GM12878 (cell line): ENCODE results near the gene FRZB. TPM values are rescaled to one million over a fixed set of nuclear protein-coding genes. Genes with fewer than 3 reads are reported as not detected.

Experiments used
- ATAC-seq: fragments of 200-7000 bp; cut with Tn5 transposase; 3 replicates; pipeline ENCODE4 v1.9.1; 2020; ENCODE audit warnings: mild to moderate bottlenecking, moderate library complexity
- BruUV-seq: library from RNA; stranded (reverse); fragments of 400-500 nt; replicated peaks from 2 replicates; lab custom pipeline; 2021; lab: Mats Ljungman, UMichigan
- CTCF ChIA-PET: fragments of 300-600 bp; sonication (Branson Sonifier 250); formaldehyde crosslinking; extraction: SDS; loops from one replicate; lab custom pipeline; 2021; ENCODE audit warnings: inconsistent platforms; lab: Yijun Ruan, JAX
- POLR2A ChIA-PET: fragments of 350-600 bp; formaldehyde crosslinking; extraction: SDS; loops from one replicate; lab custom pipeline; 2021; ENCODE audit warnings: inconsistent platforms; lab: Charles Lee
- RAD21 ChIA-PET: fragments of 300-600 bp; sonication (Branson Sonifier 250); formaldehyde crosslinking; loops from one replicate; lab custom pipeline; 2023; ENCODE audit warnings: antibody characterized with exemption; ENCODE audit not compliant: unreplicated experiment; lab: Charles Lee
- SMC1A ChIA-PET: fragments of 300-600 bp; sonication (Branson Sonifier 250); formaldehyde crosslinking; loops from one replicate; lab custom pipeline; 2023; ENCODE audit not compliant: unreplicated experiment, uncharacterized antibody; lab: Charles Lee
- DNase-seq: peaks from one replicate; pipeline ENCODE4 v3.0.0-alpha.2; 2011; ENCODE audit warnings: low read depth, low spot score
- FAIRE-seq: peaks from 3 replicates; lab custom pipeline; 2011; peaks lifted over from hg19 to GRCh38; lab: Jason Lieb, UNC
- H2AFZ ChIP-seq: 2 replicates; pipeline ENCODE4 v1.6.0; 2011; ENCODE audit warnings: low read depth, low read length, control low read depth; ENCODE audit not compliant: control insufficient read depth
- H3K27ac ChIP-seq: 2 replicates; pipeline ENCODE4 v1.5.1; 2011; ENCODE audit warnings: control low read depth; ENCODE audit not compliant: control insufficient read depth, insufficient read depth
- H3K27me3 ChIP-seq, 2 experiments: replicated peaks in 1 of 2; 2 replicates each; pipeline versions ENCODE4 v1.6.0 to v1.6.1; 2011; ENCODE audit warnings: low read length in 1 of 2; ENCODE audit not compliant: control insufficient read depth in 2 of 2, insufficient read depth in 2 of 2
- H3K36me3 ChIP-seq, 2 experiments: 2 replicates each; pipeline ENCODE4 v1.5.1; 2011; ENCODE audit warnings: low read length in 1 of 2; ENCODE audit not compliant: control insufficient read depth in 2 of 2, insufficient read depth in 2 of 2
- H3K4me1 ChIP-seq: 2 replicates; pipeline ENCODE4 v1.6.1; 2011; ENCODE audit warnings: mild to moderate bottlenecking, low read length, moderate library complexity, mixed read lengths; ENCODE audit not compliant: control insufficient read depth, insufficient read depth
- H3K4me2 ChIP-seq: 2 replicates; pipeline ENCODE4 v1.6.0; 2011; ENCODE audit warnings: control low read depth; ENCODE audit not compliant: control insufficient read depth, insufficient read depth
- H3K4me3 ChIP-seq: fragments of 200-600 bp; sonication (generic); 2 replicates; pipeline ENCODE4 v1.5.1; 2016
- H3K79me2 ChIP-seq: 2 replicates; pipeline ENCODE4 v1.6.0; 2011; ENCODE audit warnings: low read length; ENCODE audit not compliant: control insufficient read depth, insufficient read depth
- H3K9ac ChIP-seq: 2 replicates; pipeline ENCODE4 v1.8.0; 2011; ENCODE audit warnings: low read length, control low read depth, mixed read lengths; ENCODE audit not compliant: control insufficient read depth, insufficient read depth
- H3K9me3 ChIP-seq: replicated peaks from 3 replicates; pipeline ENCODE4 v1.5.1; 2011; ENCODE audit warnings: mild to moderate bottlenecking, low read length; ENCODE audit not compliant: control insufficient read depth, insufficient read depth
- H4K20me1 ChIP-seq: 2 replicates; pipeline ENCODE4 v1.6.0; 2011; ENCODE audit not compliant: control insufficient read depth, insufficient read depth
- CBX3 ChIP-seq: fragments of 200-600 bp; sonication (generic); IDR thresholded peaks from 2 replicates; pipeline ENCODE4 v1.6.1; 2016; ENCODE audit warnings: low read depth, borderline replicate concordance
- CTCF ChIP-seq, 3 experiments: IDR thresholded peaks in 2 of 3; conservative IDR thresholded peaks in 1 of 3; 2 replicates each; pipeline ENCODE4 v1.5.1; 2011; ENCODE audit warnings: low read depth in 3 of 3, low read length in 3 of 3, mild to moderate bottlenecking in 3 of 3, control low read depth in 2 of 3, moderate library complexity in 2 of 3, inconsistent platforms in 1 of 3, mixed read lengths in 1 of 3; ENCODE audit not compliant: control insufficient read depth in 2 of 3, insufficient read depth in 1 of 3; ENCODE audit errors: extremely low read depth in 1 of 3
- DPF2 ChIP-seq: fragments of 450-650 bp; IDR thresholded peaks from 2 replicates; pipeline ENCODE4 v1.6.1; 2017; ENCODE audit warnings: mild to moderate bottlenecking
- HDAC6 ChIP-seq: fragments of 200-600 bp; sonication (generic); IDR thresholded peaks from one replicate; pipeline ENCODE4 v1.8.0; 2017; ENCODE audit warnings: antibody characterized with exemption; ENCODE audit not compliant: unreplicated experiment
- KLF5 ChIP-seq: fragments of 450-650 bp; IDR thresholded peaks from 2 replicates; pipeline ENCODE4 v1.6.1; 2014; ENCODE audit warnings: mild to moderate bottlenecking; ENCODE audit not compliant: partially characterized antibody
- MEF2A ChIP-seq: IDR thresholded peaks from 2 replicates; pipeline ENCODE4 v1.6.1; 2011; ENCODE audit warnings: low read depth, mild to moderate bottlenecking, low read length, moderate library complexity; ENCODE audit not compliant: insufficient read depth
- NBN ChIP-seq: fragments of 450-650 bp; IDR thresholded peaks from 2 replicates; pipeline ENCODE4 v1.6.1; 2016
- NR2C2 ChIP-seq: IDR thresholded peaks from 2 replicates; pipeline ENCODE4 v1.6.1; 2011; ENCODE audit warnings: borderline replicate concordance, low read depth; ENCODE audit not compliant: control insufficient read depth, insufficient read length
- PAX8 ChIP-seq: fragments of 450-650 bp; IDR thresholded peaks from 2 replicates; pipeline ENCODE4 v1.6.1; 2017; ENCODE audit warnings: mild to moderate bottlenecking, moderate library complexity
- RB1 ChIP-seq: fragments of 450-650 bp; formaldehyde crosslinking; IDR thresholded peaks from 2 replicates; pipeline ENCODE4 v1.6.1; 2017; ENCODE audit warnings: mild to moderate bottlenecking, borderline replicate concordance
- REST ChIP-seq: IDR thresholded peaks from 2 replicates; pipeline ENCODE4 v1.6.1; 2012; ENCODE audit warnings: mild to moderate bottlenecking, low read depth, low read length
- SREBF1 ChIP-seq: IDR thresholded peaks from 2 replicates; pipeline ENCODE4 v1.6.1; 2012; ENCODE audit warnings: mild to moderate bottlenecking, low read length
- STAT3 ChIP-seq: IDR thresholded peaks from 2 replicates; pipeline ENCODE4 v1.6.1; 2011; ENCODE audit warnings: low read depth, low read length, improper control_type of control experiment
- TAF1 ChIP-seq: IDR thresholded peaks from 2 replicates; pipeline ENCODE4 v1.6.1; 2011; ENCODE audit warnings: mild to moderate bottlenecking, low read depth, low read length, borderline replicate concordance
- WGBS: methylation state at CpG from one replicate; pipeline ENCODE4 v1.1.6; 2016; ENCODE audit warnings: low lambda C conversion rate; ENCODE audit not compliant: insufficient replicate concordance, insufficient coverage; ENCODE audit errors: missing lambda C conversion rate; 5-methylcytosine and 5-hydroxymethylcytosine counted together
- in situ Hi-C: fragments of 300-500 bp; cut with MboI; formaldehyde crosslinking; loops from 9 replicates; pipeline ENCODE4 v1.14.3; 2018; ENCODE audit warnings: mixed read lengths
- intact Hi-C: fragments of 100-400 bp; cut with micrococcal nuclease; formaldehyde crosslinking; loops from one replicate; pipeline ENCODE4 v1.14.2; 2022; ENCODE audit not compliant: unreplicated experiment
- polyA plus RNA-seq, 11 experiments: library from polyadenylated mRNA; depleted of rRNA in 4 of 11; unstranded in 6 of 11; stranded (reverse) in 5 of 11; fragments of >200 nt; fragmentation: Nextera tagmentation in 4 of 11; fragmentation: Illumina TruSeq in 1 of 11; extraction: Ambion mirVana in 4 of 11; extraction: Trizol in 1 of 11; gene quantifications; 1 replicate in 1 of 11; 2 replicates in 10 of 11; pipeline versions ENCODE4 v1.2.1 to v1.2.3, GENCODE V29; 2011 to 2016; ENCODE audit warnings: inconsistent platforms in 2 of 11, missing spikeins in 2 of 11, low read depth in 1 of 11
- total RNA-seq, 4 experiments: library from RNA; depleted of rRNA in 3 of 4; stranded (reverse); fragments of >200 nt in 3 of 4; fragmentation: Illumina TruSeq in 1 of 4; extraction: Trizol in 1 of 4; gene quantifications; 2 replicates each; pipeline versions ENCODE4 v1.2.1 to v1.2.3, GENCODE V29; 2013 to 2021

FRZB gene
- total and polyA plus RNA-seq, 10 of the 15 experiments (the other 5 are each of a cell fraction or from before 2014, with no cell fraction given), result 0.03 TPM; not detected in 9

- TF ChIP-seq CTCF (IDR thresholded peaks at IDR 0.05 in 2 of 3, conservative IDR thresholded peaks at IDR 0.05 in 1 of 3; ENCODE audit: control insufficient read depth in 2 of 3, extremely low read depth in 1 of 3, insufficient read depth in 1 of 3, low read depth in 3 of 3, low read length in 3 of 3) (no peak), HDAC6 (no peak), TAF1 (no peak), NBN (no peak), SREBF1 (no peak), DPF2 (no peak), PAX8 (no peak), KLF5 (no peak), MEF2A (no peak)
Observed at GRCh38 chr2:182821182-182821581, 45.3 kb downstream of the FRZB start (continued).

GRCh38 chr2:182819412-182819811, 47.0 kb downstream of the FRZB start:
- no peak overlapping the region for H2AFZ ChIP-seq
- H3K4me2 ChIP-seq, result no peak overlapping the region
- SMC1A ChIA-PET, result interaction anchor here (1.1 kb wide), 1 partner anchor 23 kb away, joined by 3 read pairs; no protein-coding TSS in a partner anchor
- in situ Hi-C loops, result no loop called here
- H3K4me1 ChIP-seq, result no peaks in the 10 kb centered on the region
- ATAC-seq, result no peak
- no peaks in the 10 kb centered on the region for H3K27me3 ChIP-seq
- TF ChIP-seq CBX3 (no peak), RB1 (no peak), STAT3 (no peak), REST (no peak), NR2C2 (no peak)
- TF ChIP-seq, all 136 proteins: peak for 0
- H3K79me2 ChIP-seq, result no peaks in the 10 kb centered on the region
- WGBS, result 44% methylated on average over 4 of the region's 4 CpGs
- ChIA-PET CTCF (interaction anchor here (0.6 to 1.4 kb wide), 6 partner anchors 9 to 361 kb away, joined by 3 to 4 read pairs (median 3); no protein-coding TSS in a partner anchor), POLR2A (interaction anchor here (0.7 kb wide), 1 partner anchor 14 kb away, joined by 3 read pairs; no protein-coding TSS in a partner anchor), RAD21 (no interaction called here)
- H3K9me3 ChIP-seq, result no peaks in the 10 kb centered on the region
- intact Hi-C loops, result no loop called here
- no peak overlapping the region for H3K27ac ChIP-seq
- no peak overlapping the region for H3K4me3 ChIP-seq
- no peaks in the 10 kb centered on the region for H4K20me1 ChIP-seq
- DNase-seq (no peak), FAIRE-seq (no peak)
- H3K9ac ChIP-seq, result no peak overlapping the region
- no peaks in the 10 kb centered on the region for H3K36me3 ChIP-seq
- no TSS peak for BruUV-seq
